Omental fat pad (tissue), 4 donors: ENCODE results near the gene DMXL2. TPM values are rescaled to one million over a fixed set of nuclear protein-coding genes. Genes with fewer than 3 reads are reported as not detected.
"Not testable (repeated sequence)": the region's sequence is repeated elsewhere in the genome, so short reads cannot be mapped to it uniquely, and the experiment has no call there.

Experiments
- ATAC-seq: fragments of 150-250 bp; one replicate; pipeline ENCODE4 v1.9.1; 2016; ENCODE audit warnings: mild to moderate bottlenecking, moderate library complexity; ENCODE audit not compliant: low FRiP score
- DNase-seq: peaks from one replicate; pipeline ENCODE4 v3.0.0-alpha.2; 2019; ENCODE audit warnings: low spot score
- CTCF ChIP-seq, 3 donors: fragments of 450-650 bp; IDR thresholded peaks; one replicate each; pipeline ENCODE4 v1.5.1; 2016 to 2017; ENCODE audit warnings: antibody characterized with exemption in 3 of 3, mild to moderate bottlenecking in 3 of 3, moderate library complexity in 2 of 3
- total RNA-seq, 4 donors: library from RNA; depleted of rRNA; stranded (reverse); fragments of >200 nt; gene quantifications; one replicate each; pipeline ENCODE4 v1.1.0, GENCODE V29; 2016

The DMXL2 gene
- total RNA-seq, 4 donors from 2014 or later: 47.5 to 77.2 (median 54.5) TPM

- no peak for TF ChIP-seq CTCF (IDR thresholded peaks at IDR 0.05)
- ATAC-seq: no peak
- no peak for DNase-seq
Measured at GRCh38 chr15:51444112-51444511, 178.5 kb downstream of the DMXL2 start.

GRCh38 chr15:51443282-51443914 is 179.2 kb downstream of the DMXL2 start:
- ATAC-seq: peak; percentile 11
- no peak for TF ChIP-seq CTCF (IDR thresholded peaks at IDR 0.05)
- DNase-seq: no peak

- no peak for ATAC-seq
- no peak for DNase-seq
- TF ChIP-seq CTCF (IDR thresholded peaks at IDR 0.05): no peak
Measured at GRCh38 chr15:51438526-51438925, 184.0 kb downstream of the DMXL2 start.

GRCh38 chr15:51425517-51426040 is 197.0 kb downstream of the DMXL2 start:
- no peak for TF ChIP-seq CTCF (IDR thresholded peaks at IDR 0.05)
- no peak for ATAC-seq
- no peak for DNase-seq

GRCh38 chr15:51424780-51425179 is 197.8 kb downstream of the DMXL2 start:
- no peak for TF ChIP-seq CTCF (IDR thresholded peaks at IDR 0.05)
- DNase-seq (no peak), ATAC-seq (no peak)

GRCh38 chr15:51423040-51423439 is 199.5 kb downstream of the DMXL2 start:
- not testable (repeated sequence) for DNase-seq, ATAC-seq

GRCh38 chr15:51416129-51416528 is 206.4 kb downstream of the DMXL2 start:
- DNase-seq (no peak), ATAC-seq (no peak)
- TF ChIP-seq CTCF (IDR thresholded peaks at IDR 0.05): no peak
